MM.1S (cell line): ENCODE results near the gene RRAGC.

ENCODE experiments used
- DNase-seq: peaks from one replicate; pipeline ENCODE4 v3.0.0-alpha.2; 2015
- H2AFZ ChIP-seq: fragments of 300-600 bp; sonication (generic); 2 replicates; pipeline ENCODE4 v1.6.0; 2016; ENCODE audit warnings: antibody characterized with exemption, low read length
- H3F3A ChIP-seq: fragments of 300-600 bp; sonication (generic); 2 replicates; pipeline ENCODE4 v1.6.1; 2016; ENCODE audit warnings: mild to moderate bottlenecking, antibody characterized with exemption, low read length, moderate library complexity, mixed read lengths; ENCODE audit not compliant: insufficient read depth
- H3K27ac ChIP-seq: fragments of 300-600 bp; sonication (generic); 2 replicates; pipeline ENCODE4 v1.5.1; 2016; ENCODE audit warnings: mild to moderate bottlenecking, low read length
- H3K27me3 ChIP-seq: fragments of 300-600 bp; sonication (generic); replicated peaks from 2 replicates; pipeline ENCODE4 v1.6.0; 2016; ENCODE audit warnings: low read length; ENCODE audit not compliant: insufficient read depth
- H3K36me3 ChIP-seq: fragments of 300-600 bp; sonication (generic); replicated peaks from 2 replicates; pipeline ENCODE4 v1.6.1; 2016; ENCODE audit warnings: mild to moderate bottlenecking, low read length, mixed read lengths; ENCODE audit not compliant: insufficient read depth
- H3K4me1 ChIP-seq: fragments of 300-600 bp; sonication (generic); 2 replicates; pipeline ENCODE4 v1.6.1; 2016; ENCODE audit warnings: low read length, mixed read lengths
- H3K4me2 ChIP-seq: fragments of 300-600 bp; sonication (generic); 2 replicates; pipeline ENCODE4 v1.6.0; 2016; ENCODE audit warnings: low read depth, low read length
- H3K4me3 ChIP-seq: fragments of 300-600 bp; sonication (generic); 2 replicates; pipeline ENCODE4 v1.5.1; 2016; ENCODE audit warnings: low read length, mixed read lengths
- H3K79me2 ChIP-seq: fragments of 300-600 bp; sonication (generic); 2 replicates; pipeline ENCODE4 v1.6.1; 2016; ENCODE audit warnings: mixed run types, low read length, mixed read lengths
- H3K9ac ChIP-seq: fragments of 300-600 bp; sonication (generic); 2 replicates; pipeline ENCODE4 v1.6.1; 2016; ENCODE audit warnings: low read length, mixed read lengths
- H3K9me2 ChIP-seq: fragments of 300-600 bp; sonication (generic); replicated peaks from 2 replicates; pipeline ENCODE4 v1.6.1; 2016; ENCODE audit warnings: mild to moderate bottlenecking, low read length, mixed read lengths; ENCODE audit not compliant: insufficient read depth
- H3K9me3 ChIP-seq: fragments of 300-600 bp; sonication (generic); replicated peaks from 2 replicates; pipeline ENCODE4 v1.6.1; 2016; ENCODE audit warnings: mild to moderate bottlenecking, low read length, mixed read lengths; ENCODE audit not compliant: insufficient read depth
- H4K20me1 ChIP-seq: fragments of 300-600 bp; sonication (generic); 2 replicates; pipeline ENCODE4 v1.6.1; 2016; ENCODE audit warnings: mild to moderate bottlenecking, low read length, moderate library complexity, mixed read lengths; ENCODE audit not compliant: insufficient read depth
- CTCF ChIP-seq: fragments of 300-600 bp; sonication (generic); IDR thresholded peaks from 2 replicates; pipeline ENCODE4 v1.5.1; 2016; ENCODE audit warnings: antibody characterized with exemption, low read length, mixed read lengths
- EZH2 ChIP-seq: fragments of 300-600 bp; sonication (generic); optimal IDR thresholded peaks from 2 replicates; pipeline ENCODE3; 2017; ENCODE audit warnings: low read depth, mild to moderate bottlenecking, antibody characterized with exemption, low read length, mixed read lengths
- EZH2phosphoT487 ChIP-seq: fragments of 300-600 bp; sonication (generic); IDR thresholded peaks from 2 replicates; pipeline ENCODE4 v1.6.1; 2018; ENCODE audit warnings: antibody characterized with exemption, low read length

The RRAGC gene

DNA sequence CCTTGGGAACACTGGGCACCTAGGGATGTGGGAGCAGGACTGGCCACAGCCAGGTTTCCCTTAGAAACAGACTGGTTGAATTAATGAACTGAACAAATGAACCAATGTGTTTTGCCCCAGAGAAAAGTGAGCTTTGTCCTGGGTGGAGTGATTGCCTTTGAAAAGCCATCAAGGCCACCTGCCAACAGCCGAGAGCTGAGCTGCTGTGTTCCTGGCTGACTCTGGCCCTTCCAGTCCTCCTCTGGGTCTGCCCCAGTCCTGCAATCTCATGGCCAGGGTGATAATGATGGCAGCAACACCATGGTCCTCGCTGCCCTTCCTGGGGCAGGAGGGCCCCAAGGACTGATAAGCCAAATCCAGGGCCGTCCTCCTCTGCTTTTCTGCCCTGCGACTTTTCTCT, 40.0 kb upstream of the RRAGC start:
- no peaks in the 10 kb centered on the region for H3K36me3 ChIP-seq
- H3K4me3 ChIP-seq = no peak overlapping the region
- H3K27me3 ChIP-seq = no peaks in the 10 kb centered on the region
- no peaks in the 10 kb centered on the region for H3K4me1 ChIP-seq
- H3K79me2 ChIP-seq = no peaks in the 10 kb centered on the region
- no peak overlapping the region for H3K9ac ChIP-seq
- TF ChIP-seq EZH2 (no peak), EZH2phosphoT487 (no peak), CTCF (no peak)
- no peaks in the 10 kb centered on the region for H3F3A ChIP-seq
- H4K20me1 ChIP-seq = no peaks in the 10 kb centered on the region
- no peak overlapping the region for H3K4me2 ChIP-seq
- no peaks in the 10 kb centered on the region for H3K9me2 ChIP-seq
- no peak overlapping the region for H3K27ac ChIP-seq
- no peaks in the 10 kb centered on the region for H3K9me3 ChIP-seq
- H2AFZ ChIP-seq = no peak overlapping the region
- DNase-seq = no peak

DNA sequence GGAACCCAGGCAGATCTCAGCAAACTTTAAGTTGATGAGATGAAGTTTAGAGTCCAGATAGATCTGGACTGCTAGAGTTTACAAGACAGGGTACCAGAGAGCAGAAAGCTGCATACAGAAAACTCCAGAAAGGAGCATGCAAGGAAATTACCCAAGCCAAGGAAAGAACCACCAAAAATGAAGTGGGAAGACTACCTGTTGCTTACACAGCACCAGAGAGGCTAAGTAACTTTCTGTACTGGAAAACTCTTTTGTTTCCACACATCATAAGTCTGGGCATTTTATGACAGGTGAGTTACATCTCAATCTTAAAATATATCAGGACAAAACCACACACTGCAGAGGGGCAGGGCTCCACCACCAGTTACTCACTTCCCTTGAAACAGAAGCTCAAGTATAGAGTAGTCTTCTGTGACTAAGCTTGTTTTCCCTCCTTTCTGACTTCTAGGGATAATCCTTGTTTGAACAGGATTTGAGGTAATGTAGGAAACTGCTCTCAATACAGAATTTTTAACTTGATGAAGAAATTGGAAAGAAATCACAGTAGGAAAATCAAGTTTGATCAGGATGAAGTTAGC, 39.2 kb upstream of the RRAGC start:
- Histone ChIP-seq H3K36me3 (no peaks in the 10 kb centered on the region), H3F3A (no peaks in the 10 kb centered on the region), H3K4me1 (no peaks in the 10 kb centered on the region), H3K9me3 (no peaks in the 10 kb centered on the region), H3K79me2 (no peaks in the 10 kb centered on the region), H3K27ac (no peak overlapping the region), H3K27me3 (no peaks in the 10 kb centered on the region), H3K9ac (no peak overlapping the region), H3K9me2 (no peaks in the 10 kb centered on the region), H2AFZ (no peak overlapping the region), H4K20me1 (no peaks in the 10 kb centered on the region), H3K4me2 (no peak overlapping the region), H3K4me3 (no peak overlapping the region)
- TF ChIP-seq EZH2phosphoT487 (no peak), EZH2 (no peak), CTCF (no peak)
- no peak for DNase-seq

DNA sequence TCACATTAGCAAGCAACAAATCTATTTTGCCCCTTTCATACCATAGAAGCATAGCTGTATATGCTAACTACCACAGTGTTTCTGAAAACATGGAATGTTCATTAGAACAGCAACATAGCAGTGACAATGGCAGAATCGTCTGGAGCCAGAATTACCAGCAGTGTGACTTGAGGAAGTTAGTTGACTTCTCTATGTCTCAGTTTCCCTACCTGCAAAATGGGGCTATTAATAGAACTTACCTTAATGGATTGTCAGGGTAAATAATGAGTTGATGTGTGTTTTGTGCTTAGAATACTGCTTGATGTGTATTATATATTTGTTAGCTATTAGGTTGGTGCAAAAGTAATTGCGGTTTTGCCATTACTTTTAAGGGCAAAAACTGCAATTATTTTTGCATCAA, 36.6 kb upstream of the RRAGC start:
- DNase-seq = no peak
- Histone ChIP-seq H3K9me3 (no peaks in the 10 kb centered on the region), H3K4me1 (no peaks in the 10 kb centered on the region), H3K9ac (no peak overlapping the region), H3F3A (no peaks in the 10 kb centered on the region), H3K79me2 (no peaks in the 10 kb centered on the region), H3K9me2 (no peaks in the 10 kb centered on the region), H3K27me3 (no peaks in the 10 kb centered on the region), H3K4me3 (no peak overlapping the region), H3K4me2 (no peak overlapping the region), H4K20me1 (no peaks in the 10 kb centered on the region), H3K27ac (no peak overlapping the region), H3K36me3 (no peaks in the 10 kb centered on the region), H2AFZ (no peak overlapping the region)
- TF ChIP-seq EZH2 (no peak), EZH2phosphoT487 (no peak), CTCF (no peak)
